Mesenchymal stem cell (in vitro differentiated cells and primary cell): ENCODE measurements around the gene CHI3L1.

Source experiments
- DNase-seq: peaks from one replicate; pipeline ENCODE4 v3.0.0-alpha.2; 2013
- H2AFZ ChIP-seq: one replicate; pipeline ENCODE4 v1.6.1; 2013; ENCODE audit warnings: low read depth, mild to moderate bottlenecking, control low read depth, inconsistent platforms, low read length, moderate library complexity
- H2AK5ac ChIP-seq: 2 replicates; pipeline ENCODE4 v1.6.1; 2013; ENCODE audit warnings: low read length, moderate library complexity, mild to moderate bottlenecking, inconsistent platforms; ENCODE audit not compliant: severe bottlenecking
- H2BK120ac ChIP-seq: one replicate; pipeline ENCODE4 v1.6.1; 2013; ENCODE audit warnings: low read depth, mild to moderate bottlenecking, inconsistent platforms, low read length, moderate library complexity
- H2BK12ac ChIP-seq, 2 experiments: one replicate each; pipeline ENCODE4 v1.6.1; 2013; ENCODE audit warnings: inconsistent platforms in 2 of 2, low read length in 2 of 2, mild to moderate bottlenecking in 2 of 2, moderate library complexity in 2 of 2, control low read depth in 1 of 2
- H2BK15ac ChIP-seq: one replicate; pipeline ENCODE4 v1.6.1; 2013; ENCODE audit warnings: mild to moderate bottlenecking, low read depth, inconsistent platforms; ENCODE audit not compliant: poor library complexity, severe bottlenecking
- H2BK5ac ChIP-seq: 2 replicates; pipeline ENCODE4 v1.6.1; 2013; ENCODE audit warnings: low read depth, mild to moderate bottlenecking, low read length, control low read depth, inconsistent platforms; ENCODE audit not compliant: poor library complexity, severe bottlenecking
- H3K14ac ChIP-seq, 2 experiments: one replicate each; pipeline ENCODE4 v1.6.1; 2013; ENCODE audit warnings: inconsistent platforms in 2 of 2, low read length in 2 of 2, control low read depth in 1 of 2, mild to moderate bottlenecking in 1 of 2, moderate library complexity in 1 of 2
- H3K18ac ChIP-seq, 2 experiments: one replicate each; pipeline ENCODE4 v1.6.1; 2013; ENCODE audit warnings: inconsistent platforms in 2 of 2, low read length in 2 of 2, control low read depth in 1 of 2, low read depth in 1 of 2, mild to moderate bottlenecking in 1 of 2
- H3K23ac ChIP-seq, 2 experiments: one replicate each; pipeline ENCODE4 v1.6.1; 2013; ENCODE audit warnings: inconsistent platforms in 2 of 2, low read length in 2 of 2, mild to moderate bottlenecking in 2 of 2, moderate library complexity in 2 of 2, control low read depth in 1 of 2
- H3K27ac ChIP-seq: 2 replicates; pipeline ENCODE4 v1.5.1; 2013; ENCODE audit warnings: mild to moderate bottlenecking, moderate library complexity, low read length, control low read depth, inconsistent platforms; ENCODE audit not compliant: poor library complexity, severe bottlenecking
- H3K27me3 ChIP-seq, 2 experiments: 2 replicates each; pipeline versions ENCODE4 v1.6.1 to v1.7.0; 2013; ENCODE audit warnings: low read length in 2 of 2, mild to moderate bottlenecking in 2 of 2, moderate library complexity in 2 of 2, control low read depth in 1 of 2, inconsistent platforms in 1 of 2; ENCODE audit not compliant: control insufficient read depth in 1 of 2, insufficient read depth in 1 of 2
- H3K36me3 ChIP-seq, 2 experiments: 2 replicates each; pipeline versions ENCODE4 v1.6.1 to v1.7.0; 2013; ENCODE audit warnings: low read length in 2 of 2, control low read depth in 1 of 2, inconsistent platforms in 1 of 2, low read depth in 1 of 2, mild to moderate bottlenecking in 1 of 2; ENCODE audit not compliant: insufficient read depth in 2 of 2, control insufficient read depth in 1 of 2
- H3K4ac ChIP-seq, 2 experiments: one replicate each; pipeline ENCODE4 v1.6.1; 2013; ENCODE audit warnings: inconsistent platforms in 2 of 2, low read length in 2 of 2, mild to moderate bottlenecking in 2 of 2, moderate library complexity in 2 of 2, control low read depth in 1 of 2, low read depth in 1 of 2
- H3K4me1 ChIP-seq: 2 replicates; pipeline ENCODE4 v1.6.1; 2013; ENCODE audit warnings: low read depth, low read length, control low read depth; ENCODE audit not compliant: control insufficient read depth, insufficient read depth
- H3K4me2 ChIP-seq: 2 replicates; pipeline ENCODE4 v1.6.1; 2013; ENCODE audit warnings: low read length, mild to moderate bottlenecking, inconsistent platforms; ENCODE audit not compliant: poor library complexity, severe bottlenecking
- H3K4me3 ChIP-seq, 2 experiments: 2 replicates each; pipeline versions ENCODE4 v1.5.1 to v1.7.0; 2013; ENCODE audit warnings: low read length in 2 of 2, mild to moderate bottlenecking in 2 of 2, control low read depth in 1 of 2, low read depth in 1 of 2; ENCODE audit not compliant: insufficient read depth in 1 of 2
- H3K79me1 ChIP-seq: replicated peaks from 2 replicates; pipeline ENCODE4 v1.6.1; 2013; ENCODE audit warnings: mild to moderate bottlenecking, control low read depth, low read length, inconsistent platforms; ENCODE audit not compliant: poor library complexity, severe bottlenecking
- H3K9ac ChIP-seq: 2 replicates; pipeline ENCODE4 v1.7.0; 2013; ENCODE audit warnings: mild to moderate bottlenecking, low read length, moderate library complexity
- H3K9me3 ChIP-seq: 2 replicates; pipeline ENCODE4 v1.7.0; 2013; ENCODE audit warnings: mild to moderate bottlenecking, low read length; ENCODE audit not compliant: control insufficient read depth
- H4K8ac ChIP-seq: one replicate; pipeline ENCODE4 v1.6.1; 2013; ENCODE audit warnings: inconsistent platforms, mild to moderate bottlenecking, low read length, moderate library complexity
- H4K91ac ChIP-seq: one replicate; pipeline ENCODE4 v1.6.1; 2013; ENCODE audit warnings: mild to moderate bottlenecking, low read length, inconsistent platforms
- WGBS: methylation state at CpG from one replicate; pipeline ENCODE4 v1.1.7; 2013; ENCODE audit warnings: mixed read lengths; 5-methylcytosine and 5-hydroxymethylcytosine counted together

CHI3L1 gene

GRCh38 chr1:203199002-203199401 is 12.5 kb upstream of the CHI3L1 start:
- no peaks in the 10 kb centered on the region for H3K27me3 ChIP-seq
- peak overlapping the region in 1 of 2 experiments; percentile 36 for H3K4me3 ChIP-seq
- no peaks in the 10 kb centered on the region for H3K36me3 ChIP-seq
- no peak overlapping the region for H3K23ac ChIP-seq
- H2AK5ac ChIP-seq, result peak overlapping the region; percentile 72
- H2BK5ac ChIP-seq, result no peak overlapping the region
- H2BK15ac ChIP-seq, result no peak overlapping the region
- H3K4ac ChIP-seq, result peak overlapping the region; percentile 35 to 79
- H3K27ac ChIP-seq, result no peak overlapping the region
- DNase-seq, result no peak
- H4K91ac ChIP-seq, result peak overlapping the region; percentile 15
- no peak overlapping the region for H3K4me2 ChIP-seq
- H3K14ac ChIP-seq, result peak overlapping the region in 1 of 2 experiments; percentile 37
- H3K9me3 ChIP-seq, result no peaks in the 10 kb centered on the region
- peak overlapping the region; percentile 10 for H4K8ac ChIP-seq
- peak overlapping the region; percentile 49 to 96 for H3K18ac ChIP-seq
- peaks cover 14% of the 10 kb centered on the region for H3K4me1 ChIP-seq
- H3K9ac ChIP-seq, result peak overlapping the region; percentile 82
- H2BK120ac ChIP-seq, result no peak overlapping the region
- no peaks in the 10 kb centered on the region for H3K79me1 ChIP-seq
- H2AFZ ChIP-seq, result no peak overlapping the region
- WGBS, result 96% methylated on average over 3 of the region's 3 CpGs
- peak overlapping the region; percentile 90 for H2BK12ac ChIP-seq

- no peak overlapping the region for H3K23ac ChIP-seq
- H3K14ac ChIP-seq, result no peak overlapping the region
- H3K4me2 ChIP-seq, result no peak overlapping the region
- H3K4me1 ChIP-seq, result peaks cover 14% of the 10 kb centered on the region
- no peak overlapping the region for H2AK5ac ChIP-seq
- no peak overlapping the region for H3K4me3 ChIP-seq
- no peaks in the 10 kb centered on the region for H3K27me3 ChIP-seq
- no peaks in the 10 kb centered on the region for H3K36me3 ChIP-seq
- H2AFZ ChIP-seq, result no peak overlapping the region
- H3K4ac ChIP-seq, result peak overlapping the region in 1 of 2 experiments; percentile 29
- H2BK5ac ChIP-seq, result no peak overlapping the region
- H2BK120ac ChIP-seq, result no peak overlapping the region
- WGBS, result 0% methylated on average over 1 of the region's 3 CpGs
- H4K8ac ChIP-seq, result peak overlapping the region; percentile 22
- H3K9me3 ChIP-seq, result no peaks in the 10 kb centered on the region
- H3K9ac ChIP-seq, result no peak overlapping the region
- H3K18ac ChIP-seq, result peak overlapping the region; percentile 25 to 90
- peak overlapping the region; percentile 43 for H3K27ac ChIP-seq
- H4K91ac ChIP-seq, result no peak overlapping the region
- peak overlapping the region in 1 of 2 experiments; percentile 98 for H2BK12ac ChIP-seq
- H2BK15ac ChIP-seq, result no peak overlapping the region
- H3K79me1 ChIP-seq, result no peaks in the 10 kb centered on the region
- DNase-seq, result peak; percentile 86
These were observed 11.1 kb upstream of the CHI3L1 start for GRCh38 chr1:203197625-203198024.

- Histone ChIP-seq H3K18ac (peak overlapping the region; percentile 25 to 90), H2BK12ac (peak overlapping the region; percentile 81 to 98), H3K27ac (no peak overlapping the region), H2AK5ac (peak overlapping the region; percentile 69), H4K91ac (peak overlapping the region; percentile 62), H3K4ac (peak overlapping the region; percentile 19 to 34), H3K36me3 (no peaks in the 10 kb centered on the region), H3K79me1 (no peaks in the 10 kb centered on the region), H2BK5ac (peak overlapping the region; percentile 2), H3K14ac (peak overlapping the region in 1 of 2 experiments; percentile 91), H3K23ac (no peak overlapping the region), H3K4me2 (no peak overlapping the region), H2BK15ac (peak overlapping the region; percentile 2), H4K8ac (peak overlapping the region; percentile 54), H3K4me3 (no peak overlapping the region), H3K9ac (peak overlapping the region; percentile 19), H2BK120ac (no peak overlapping the region), H3K9me3 (no peaks in the 10 kb centered on the region), H3K27me3 (no peaks in the 10 kb centered on the region), H2AFZ (no peak overlapping the region), H3K4me1 (peaks cover 14% of the 10 kb centered on the region)
- 96% methylated on average over 3 of the region's 3 CpGs for WGBS
- DNase-seq, result no peak
These were observed 9.9 kb upstream of the CHI3L1 start for GRCh38 chr1:203196371-203196770.

DNA sequence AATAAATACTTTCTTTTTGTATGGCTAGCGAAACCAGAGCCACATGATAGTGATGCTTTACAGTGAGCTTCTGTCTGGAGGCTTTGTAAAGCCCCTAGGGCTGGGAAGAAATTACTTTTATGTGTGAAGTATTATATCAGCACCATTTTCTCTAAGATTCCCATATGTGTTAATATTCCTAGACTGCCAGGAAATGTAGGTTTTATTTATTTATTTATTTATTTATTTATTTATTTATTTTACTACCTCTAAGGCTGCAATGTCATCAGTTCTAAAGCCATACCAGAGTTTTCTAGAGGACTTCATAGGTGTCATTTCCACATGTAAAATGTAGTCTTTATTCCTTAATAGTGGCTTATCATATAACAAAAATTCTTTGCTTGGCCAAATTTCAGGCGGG is 4.4 kb upstream of the CHI3L1 start:
- no peak overlapping the region for H2AK5ac ChIP-seq
- H4K8ac ChIP-seq, result no peak overlapping the region
- peaks cover 0 to 7% of the 10 kb centered on the region in 2 experiments for H3K27me3 ChIP-seq
- H2BK120ac ChIP-seq, result no peak overlapping the region
- H2BK12ac ChIP-seq, result no peak overlapping the region
- no peak overlapping the region for H3K14ac ChIP-seq
- H3K9ac ChIP-seq, result no peak overlapping the region
- H3K4me2 ChIP-seq, result no peak overlapping the region
- no peak overlapping the region for H3K27ac ChIP-seq
- no peak overlapping the region for H3K4me3 ChIP-seq
- H4K91ac ChIP-seq, result no peak overlapping the region
- WGBS, result over 99% methylated on average over 2 of the region's 2 CpGs
- no peak for DNase-seq
- no peak overlapping the region for H3K4ac ChIP-seq
- H3K18ac ChIP-seq, result no peak overlapping the region
- H2BK15ac ChIP-seq, result no peak overlapping the region
- H3K79me1 ChIP-seq, result no peaks in the 10 kb centered on the region
- H3K4me1 ChIP-seq, result peaks cover 3% of the 10 kb centered on the region
- no peak overlapping the region for H2AFZ ChIP-seq
- no peak overlapping the region for H3K23ac ChIP-seq
- H3K9me3 ChIP-seq, result no peaks in the 10 kb centered on the region
- no peak overlapping the region for H2BK5ac ChIP-seq
- H3K36me3 ChIP-seq, result no peaks in the 10 kb centered on the region
